Peyer's patch (tissue), 4 donors: Measurements from ENCODE around the gene MAPK4.

ENCODE experiments used
- POLR2A ChIP-seq, 2 donors: fragments of 450-650 bp; IDR thresholded peaks; one replicate each; pipeline ENCODE4 v1.5.1; 2017; ENCODE audit warnings: antibody characterized with exemption in 2 of 2, mild to moderate bottlenecking in 2 of 2, moderate library complexity in 2 of 2
- TF ChIP-seq, protein P1 (sequence below), 6 experiments: fragments of 450-650 bp in 4 of 6; fragments of 200-600 bp in 2 of 6; sonication (generic) in 1 of 6; IDR thresholded peaks; one replicate each; pipeline ENCODE4 v1.5.1; 2017 to 2019; ENCODE audit warnings: antibody characterized with exemption in 6 of 6, mild to moderate bottlenecking in 3 of 6, moderate library complexity in 1 of 6

- TF ChIP-seq, protein P1, sequence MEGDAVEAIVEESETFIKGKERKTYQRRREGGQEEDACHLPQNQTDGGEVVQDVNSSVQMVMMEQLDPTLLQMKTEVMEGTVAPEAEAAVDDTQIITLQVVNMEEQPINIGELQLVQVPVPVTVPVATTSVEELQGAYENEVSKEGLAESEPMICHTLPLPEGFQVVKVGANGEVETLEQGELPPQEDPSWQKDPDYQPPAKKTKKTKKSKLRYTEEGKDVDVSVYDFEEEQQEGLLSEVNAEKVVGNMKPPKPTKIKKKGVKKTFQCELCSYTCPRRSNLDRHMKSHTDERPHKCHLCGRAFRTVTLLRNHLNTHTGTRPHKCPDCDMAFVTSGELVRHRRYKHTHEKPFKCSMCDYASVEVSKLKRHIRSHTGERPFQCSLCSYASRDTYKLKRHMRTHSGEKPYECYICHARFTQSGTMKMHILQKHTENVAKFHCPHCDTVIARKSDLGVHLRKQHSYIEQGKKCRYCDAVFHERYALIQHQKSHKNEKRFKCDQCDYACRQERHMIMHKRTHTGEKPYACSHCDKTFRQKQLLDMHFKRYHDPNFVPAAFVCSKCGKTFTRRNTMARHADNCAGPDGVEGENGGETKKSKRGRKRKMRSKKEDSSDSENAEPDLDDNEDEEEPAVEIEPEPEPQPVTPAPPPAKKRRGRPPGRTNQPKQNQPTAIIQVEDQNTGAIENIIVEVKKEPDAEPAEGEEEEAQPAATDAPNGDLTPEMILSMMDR (IDR thresholded peaks at IDR 0.05), result no peak
- TF ChIP-seq POLR2A (IDR thresholded peaks at IDR 0.05), result no peak
These were observed 177.2 kb downstream of the MAPK4 start for GRCh38 chr18:50737127-50737526.
